GM10266 (cell line): Measurements from ENCODE around the gene CXCL17.

Experiments
- DNase-seq: peaks from one replicate; pipeline ENCODE4 v3.0.0; 2012; ENCODE audit errors: extremely low spot score
- TF ChIP-seq, protein P1 (sequence below): IDR thresholded peaks from 2 replicates; pipeline ENCODE4 v1.5.1; 2012; ENCODE audit warnings: mild to moderate bottlenecking, low read depth; ENCODE audit not compliant: control insufficient read depth, insufficient read depth; ENCODE audit errors: missing control alignments

CXCL17 gene

DNA sequence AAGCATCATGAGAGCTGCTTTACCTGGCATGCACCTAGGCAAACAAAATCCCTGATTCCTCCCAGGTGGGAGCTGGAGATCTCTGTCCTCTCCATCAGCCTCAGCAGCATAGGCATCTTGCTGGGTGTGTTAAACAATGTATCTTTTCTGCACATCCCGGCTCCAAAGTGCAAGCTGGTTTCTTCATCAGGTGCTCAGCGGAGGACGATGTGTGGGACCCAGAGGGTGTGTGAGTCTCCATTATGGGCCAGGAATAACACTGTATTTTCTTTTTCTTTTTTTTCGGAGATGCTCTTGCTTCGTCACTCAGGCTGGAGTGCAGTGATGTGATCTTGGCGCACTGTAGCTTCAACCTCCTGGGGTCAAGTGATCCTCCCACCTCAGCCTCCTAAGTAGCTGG is 62.6 kb downstream of the CXCL17 start:
- no peak for DNase-seq
- TF ChIP-seq, protein P1, sequence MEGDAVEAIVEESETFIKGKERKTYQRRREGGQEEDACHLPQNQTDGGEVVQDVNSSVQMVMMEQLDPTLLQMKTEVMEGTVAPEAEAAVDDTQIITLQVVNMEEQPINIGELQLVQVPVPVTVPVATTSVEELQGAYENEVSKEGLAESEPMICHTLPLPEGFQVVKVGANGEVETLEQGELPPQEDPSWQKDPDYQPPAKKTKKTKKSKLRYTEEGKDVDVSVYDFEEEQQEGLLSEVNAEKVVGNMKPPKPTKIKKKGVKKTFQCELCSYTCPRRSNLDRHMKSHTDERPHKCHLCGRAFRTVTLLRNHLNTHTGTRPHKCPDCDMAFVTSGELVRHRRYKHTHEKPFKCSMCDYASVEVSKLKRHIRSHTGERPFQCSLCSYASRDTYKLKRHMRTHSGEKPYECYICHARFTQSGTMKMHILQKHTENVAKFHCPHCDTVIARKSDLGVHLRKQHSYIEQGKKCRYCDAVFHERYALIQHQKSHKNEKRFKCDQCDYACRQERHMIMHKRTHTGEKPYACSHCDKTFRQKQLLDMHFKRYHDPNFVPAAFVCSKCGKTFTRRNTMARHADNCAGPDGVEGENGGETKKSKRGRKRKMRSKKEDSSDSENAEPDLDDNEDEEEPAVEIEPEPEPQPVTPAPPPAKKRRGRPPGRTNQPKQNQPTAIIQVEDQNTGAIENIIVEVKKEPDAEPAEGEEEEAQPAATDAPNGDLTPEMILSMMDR, result no peak
